HG02840 (cell line): Measurements from ENCODE around the gene NUFIP1.
"Not testable (repeated sequence)": the region's sequence is repeated elsewhere in the genome, so short reads cannot be mapped to it uniquely, and the experiment has no call there.

Experiments
- ATAC-seq: cut with Tn5 transposase; IDR thresholded peaks from one replicate; pipeline ENCODE4 v1.9.1; 2021; ENCODE audit warnings: mild to moderate bottlenecking, moderate library complexity, moderate number of reproducible peaks; ENCODE audit not compliant: unreplicated experiment, low FRiP score

NUFIP1 gene

DNA sequence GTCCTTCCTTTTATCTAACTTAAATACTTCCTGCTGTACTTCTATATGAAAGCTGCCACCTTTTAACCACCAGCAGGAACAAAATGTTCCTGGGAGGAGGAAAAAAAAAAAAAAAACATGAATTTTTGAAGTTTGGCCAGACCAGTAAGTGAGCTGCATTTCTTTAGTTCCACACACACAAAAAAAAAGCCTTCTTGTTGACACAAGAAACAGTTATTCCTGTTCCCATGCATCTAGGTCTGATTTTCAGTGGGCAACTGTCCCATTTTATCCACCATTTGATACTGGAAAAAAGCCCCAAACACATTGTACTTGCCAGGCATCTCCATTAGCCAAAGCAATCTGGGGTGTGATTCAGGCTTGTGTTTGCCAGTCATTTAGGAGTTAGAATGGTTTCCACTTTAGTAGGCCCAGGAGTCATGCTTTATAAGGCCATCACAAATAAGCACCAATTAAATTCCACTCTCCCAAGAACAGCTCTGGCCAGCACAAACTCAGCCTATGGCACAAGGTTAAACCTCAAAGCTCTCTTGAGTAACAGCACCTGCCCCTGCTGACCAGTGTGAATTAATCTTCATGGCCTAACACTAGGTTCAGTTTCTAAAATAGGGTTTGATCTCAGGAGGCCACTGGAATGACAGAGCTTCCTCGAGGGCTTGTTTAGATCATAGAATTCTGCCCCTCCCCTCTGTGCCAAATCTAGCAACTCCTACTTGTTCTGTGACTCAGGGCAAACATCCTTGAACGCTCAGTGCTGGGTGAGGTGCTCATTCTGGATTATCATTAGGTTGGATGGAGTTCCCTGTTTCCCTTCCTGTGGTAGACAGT is 67.1 kb downstream of the NUFIP1 start:
- ATAC-seq = no peak

GRCh38 chr13:44921246-44921877 is 67.9 kb downstream of the NUFIP1 start:
- no peak for ATAC-seq

DNA sequence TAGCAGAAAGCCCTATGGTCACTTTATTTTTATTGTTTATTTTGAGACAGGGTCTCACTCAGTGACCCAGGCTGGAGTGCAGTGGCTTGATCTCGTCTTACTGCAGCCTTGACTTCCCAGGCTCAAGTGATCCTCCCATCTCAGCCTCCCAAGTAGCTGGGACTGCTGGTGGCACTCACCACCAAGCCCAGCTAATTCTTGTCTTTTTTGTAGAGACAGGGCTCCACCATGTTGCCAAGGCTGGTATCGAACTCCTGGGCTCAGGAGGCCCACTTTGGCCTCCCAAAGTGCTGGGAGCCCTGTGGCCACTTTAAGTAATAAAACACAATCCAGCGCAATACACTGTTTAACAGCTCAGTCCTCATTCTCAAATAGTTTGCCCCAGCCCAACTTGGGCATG is 69.3 kb downstream of the NUFIP1 start:
- no peak for ATAC-seq

GRCh38 chr13:44919104-44919804 is 70.0 kb downstream of the NUFIP1 start:
- no peak for ATAC-seq

DNA sequence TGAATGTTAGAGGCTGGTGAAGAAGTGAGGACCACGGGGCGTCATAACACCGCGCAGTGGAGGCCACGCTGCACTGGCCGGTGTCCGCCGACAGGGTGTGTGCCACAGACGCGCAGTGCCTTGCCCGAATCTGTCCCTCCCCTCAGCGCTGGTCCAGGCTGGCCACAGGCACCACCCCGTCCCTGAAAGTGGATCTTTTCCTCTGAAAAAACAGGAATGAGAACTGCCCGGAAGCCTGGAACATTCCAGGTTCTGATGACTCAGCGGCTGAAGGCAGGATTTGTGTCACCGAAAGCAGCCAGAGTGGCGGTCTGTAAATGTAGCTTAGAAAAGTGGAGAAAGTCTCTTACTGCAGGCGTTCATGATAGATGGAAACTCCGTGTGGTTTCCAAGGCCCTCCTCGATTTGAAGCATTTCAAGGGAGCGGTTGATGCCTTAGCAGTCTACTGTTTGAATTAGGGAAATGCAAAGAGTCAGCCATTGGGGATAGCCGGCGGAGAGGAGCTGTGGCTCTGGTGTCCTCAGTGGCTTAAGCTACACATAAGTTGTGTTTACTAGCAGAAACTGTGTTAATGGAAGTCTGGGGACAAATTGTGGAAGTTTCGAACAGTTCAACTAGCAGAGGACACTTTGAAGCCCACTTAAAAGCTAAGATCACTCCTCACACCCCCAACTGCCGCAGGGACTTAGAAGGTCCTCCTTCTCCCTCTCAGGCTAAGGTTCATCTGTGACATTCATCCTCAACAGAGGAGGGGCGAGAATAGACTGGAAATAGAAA is 70.8 kb downstream of the NUFIP1 start:
- ATAC-seq = peak; percentile 85

DNA sequence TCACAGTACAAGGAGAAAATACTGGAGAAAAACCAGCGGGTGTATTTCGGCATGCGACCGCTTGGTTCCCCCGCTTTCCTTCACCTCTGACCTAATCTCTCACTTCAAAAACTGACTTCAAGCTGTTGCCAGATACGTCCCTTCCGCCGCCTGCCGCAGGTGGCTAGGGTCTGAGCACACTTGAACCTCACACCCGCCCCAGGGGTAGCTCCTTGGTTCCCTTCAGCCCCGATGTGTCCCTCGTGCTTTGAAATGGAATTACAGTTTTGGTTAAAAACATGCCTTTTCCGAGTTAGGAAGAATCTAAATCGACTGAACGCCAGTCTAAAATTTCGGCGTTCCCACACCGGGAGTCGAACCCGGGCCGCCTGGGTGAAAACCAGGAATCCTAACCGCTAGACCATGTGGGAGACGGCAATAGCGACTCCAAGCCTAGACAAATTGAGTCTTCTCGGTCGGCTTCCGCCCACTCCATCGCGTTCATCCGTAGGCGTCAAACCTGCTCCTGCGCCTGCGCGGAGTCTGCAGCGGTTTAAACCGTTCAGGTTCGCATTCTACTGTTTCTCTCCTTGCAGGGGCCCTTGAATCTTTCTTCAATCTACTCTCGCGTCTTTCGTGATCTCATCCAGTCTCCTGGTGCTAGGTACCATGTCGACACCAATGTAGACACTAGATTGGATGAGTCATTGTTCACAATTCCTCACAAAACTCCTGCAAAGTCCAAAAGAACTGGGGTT is 71.5 kb downstream of the NUFIP1 start:
- peak; percentile 75 for ATAC-seq

GRCh38 chr13:44912278-44913016 is 76.8 kb downstream of the NUFIP1 start:
- no peak for ATAC-seq

- no peak for ATAC-seq
These were observed 80.6 kb downstream of the NUFIP1 start for GRCh38 chr13:44908712-44909111.

DNA sequence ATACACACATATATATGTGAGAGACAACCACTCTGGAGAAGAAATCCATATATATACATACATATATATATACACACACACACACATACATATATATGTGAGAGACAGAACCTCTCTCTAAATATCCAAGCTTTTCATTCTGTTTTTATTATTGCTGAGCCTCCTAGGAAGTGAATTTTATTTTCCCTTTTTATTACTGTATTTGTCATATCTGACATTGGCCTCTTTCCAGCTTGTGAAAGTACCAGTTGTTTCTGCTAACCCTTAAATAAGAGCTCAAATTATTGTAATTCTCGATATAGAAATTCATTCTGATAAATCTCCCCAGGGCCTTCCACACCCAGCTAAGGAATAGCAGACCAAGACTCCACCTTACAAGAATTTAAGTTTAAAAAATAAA is 81.0 kb downstream of the NUFIP1 start:
- ATAC-seq = no peak

DNA sequence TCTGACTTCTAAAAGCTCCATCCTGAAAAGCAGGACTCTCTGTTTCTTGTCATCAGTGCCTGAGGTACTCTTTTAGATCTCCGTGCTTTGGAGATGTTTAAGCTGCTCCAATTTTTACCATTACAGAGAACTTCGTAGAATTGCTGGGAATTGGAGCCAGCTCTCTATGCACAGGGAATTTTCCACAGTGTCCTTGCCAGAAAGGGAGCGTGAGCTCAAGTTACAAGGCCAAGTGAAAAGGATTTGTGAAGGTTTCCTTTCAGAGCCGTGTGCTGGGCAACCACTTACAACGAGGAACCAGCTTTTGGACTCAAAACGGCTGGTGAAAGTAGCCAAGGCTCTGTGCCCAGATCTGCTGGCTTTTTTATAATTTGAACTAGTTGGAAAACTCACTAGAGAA is 82.6 kb downstream of the NUFIP1 start:
- ATAC-seq = no peak

DNA sequence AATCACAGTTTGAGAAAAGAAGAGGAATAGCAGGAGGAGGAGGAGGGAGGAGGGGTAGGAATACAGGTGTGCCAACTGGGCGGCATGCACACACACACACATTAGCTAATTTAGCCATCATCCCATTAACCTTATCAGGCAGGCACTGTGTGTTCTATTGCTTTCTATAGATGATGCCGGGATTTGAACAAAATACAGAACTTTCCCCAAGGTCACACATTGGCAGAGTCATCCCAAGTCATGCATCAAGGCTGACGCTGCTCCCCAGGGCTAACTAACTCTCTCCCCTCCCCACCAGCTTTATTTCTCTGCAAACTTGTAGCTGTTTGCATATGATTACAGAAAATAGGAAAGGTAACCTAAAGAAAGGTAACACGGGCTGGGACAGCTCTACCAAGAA is 83.0 kb downstream of the NUFIP1 start:
- no peak for ATAC-seq

DNA sequence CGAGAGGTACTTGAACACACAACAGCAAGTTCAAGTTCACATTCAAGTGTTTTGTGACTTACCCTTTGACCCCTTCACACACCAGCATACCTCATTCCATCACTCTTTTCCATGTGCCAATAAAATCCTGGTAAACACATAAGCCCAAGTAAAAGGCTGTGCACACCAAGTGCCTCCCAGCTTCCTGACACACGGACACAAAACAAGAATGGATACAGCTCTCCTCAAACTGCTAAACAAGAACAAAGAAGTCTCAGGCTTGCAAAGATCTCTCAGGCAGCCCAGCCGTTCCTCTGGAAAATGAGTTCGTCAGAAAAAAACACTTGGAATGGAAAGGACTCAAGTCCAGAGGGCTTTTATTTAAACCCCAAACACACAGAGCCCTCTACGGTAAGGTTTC is 83.7 kb downstream of the NUFIP1 start:
- ATAC-seq = no peak

DNA sequence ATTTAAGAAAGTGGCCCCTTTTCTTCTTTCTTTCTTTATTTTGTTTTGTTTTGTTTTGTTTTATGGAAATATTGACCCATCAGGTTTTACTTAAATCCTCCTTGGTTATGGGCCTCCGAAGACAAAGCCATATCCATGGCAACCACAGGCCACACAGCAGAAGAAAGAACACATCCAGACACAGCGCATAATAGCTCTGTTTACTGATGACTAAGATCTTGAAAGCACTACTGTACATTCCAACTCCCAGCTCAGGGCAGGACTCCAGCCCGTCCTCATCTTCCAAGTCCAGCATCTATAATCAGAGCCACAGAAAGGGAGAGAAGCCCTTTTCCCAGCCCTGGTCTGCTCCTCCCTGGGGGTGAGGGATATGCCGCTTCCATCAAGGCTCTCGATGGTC is 84.3 kb downstream of the NUFIP1 start:
- no peak for ATAC-seq

DNA sequence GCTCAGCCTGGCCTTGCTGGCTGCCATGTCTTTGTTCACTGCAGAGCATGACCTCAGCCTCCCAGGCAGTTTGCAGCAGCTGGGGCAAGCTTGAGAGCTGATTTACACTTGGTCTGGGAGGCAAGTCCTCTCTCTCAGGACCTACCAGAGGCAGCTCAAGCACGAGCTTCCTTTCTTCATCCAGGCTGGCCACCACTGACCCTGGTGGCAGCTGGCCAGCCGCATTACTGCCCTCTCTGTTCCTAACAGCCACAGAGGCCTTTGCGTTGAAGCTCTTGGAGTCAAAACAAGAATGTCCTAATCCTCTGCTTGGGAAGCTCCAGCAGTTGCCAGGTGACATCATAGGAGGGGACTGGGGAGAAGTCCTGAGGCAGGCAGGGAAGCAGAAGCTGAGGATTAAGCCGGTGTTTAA is 85.7 kb downstream of the NUFIP1 start:
- ATAC-seq = no peak

GRCh38 chr13:44902738-44903137 is 86.5 kb downstream of the NUFIP1 start:
- no peak for ATAC-seq

GRCh38 chr13:44899967-44900366 is 89.3 kb downstream of the NUFIP1 start:
- no peak for ATAC-seq

DNA sequence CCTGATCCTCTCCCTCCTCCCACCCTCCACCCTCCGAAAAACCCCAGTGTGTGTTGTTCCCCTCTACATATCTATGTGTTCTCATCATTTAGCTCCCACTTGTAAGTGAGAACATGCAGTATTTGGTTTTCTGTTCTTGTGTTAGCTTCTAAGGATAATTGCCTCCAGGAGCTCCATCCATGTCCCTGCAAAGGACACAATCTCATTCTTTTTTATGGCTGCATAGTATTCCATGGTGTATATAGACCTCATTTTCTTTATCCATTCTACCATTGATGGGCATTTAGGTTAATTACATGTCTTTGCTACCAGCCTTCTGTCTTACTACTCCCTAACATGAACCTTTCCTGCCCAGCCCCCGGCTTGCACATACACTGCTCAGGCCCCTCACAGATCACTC is 91.0 kb downstream of the NUFIP1 start:
- ATAC-seq = not testable (repeated sequence)

DNA sequence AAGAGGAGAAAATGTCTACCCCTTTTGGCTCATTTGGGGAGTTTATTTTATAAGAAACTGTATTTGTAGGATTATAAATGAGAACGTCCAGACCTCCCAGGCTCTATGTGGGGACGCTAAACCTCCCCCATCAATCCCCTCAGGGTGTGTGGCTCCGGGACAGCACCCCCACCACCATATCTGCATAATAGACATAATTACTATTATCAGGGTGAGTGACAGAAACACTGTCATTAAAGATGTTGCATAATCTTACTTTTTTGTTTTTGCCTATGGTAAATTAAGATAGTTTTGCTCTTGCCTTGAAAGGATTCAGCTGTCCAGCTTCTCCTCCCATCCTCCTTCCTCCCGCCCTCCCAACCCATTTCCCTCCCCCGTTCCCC is 93.3 kb downstream of the NUFIP1 start:
- ATAC-seq = no peak

DNA sequence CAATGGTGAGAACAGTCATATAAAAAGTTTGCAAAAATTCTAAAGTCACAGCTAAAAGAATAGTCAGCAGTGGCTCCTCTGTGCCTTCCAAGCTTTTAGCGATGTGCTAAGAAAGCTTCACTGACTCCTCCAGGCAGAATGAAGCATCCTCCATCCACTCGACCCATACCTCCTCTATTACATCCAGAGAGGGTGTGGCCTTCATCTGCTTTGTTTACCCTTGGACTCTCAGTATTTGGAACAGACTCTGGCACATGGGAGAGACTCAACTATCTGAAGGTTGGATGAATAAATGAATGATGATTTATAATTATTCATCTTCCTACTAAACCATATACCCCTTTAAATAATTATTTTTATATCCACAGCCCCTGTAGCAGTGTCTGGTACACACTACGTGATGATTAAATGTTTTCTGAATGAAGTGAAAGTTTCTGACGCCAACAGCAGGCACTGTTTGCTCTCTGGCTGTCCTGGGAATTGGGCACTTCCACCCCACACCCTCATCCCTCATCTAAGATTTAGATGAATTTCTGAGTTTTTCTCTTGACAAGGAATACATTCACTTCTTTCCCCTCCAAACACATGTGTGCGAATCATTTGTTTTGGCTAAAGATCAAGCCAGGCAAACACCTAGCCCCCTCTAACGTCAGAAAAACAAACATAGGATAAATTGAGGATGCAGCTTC is 93.9 kb downstream of the NUFIP1 start:
- no peak for ATAC-seq
